H1 (cell line): Measurements from ENCODE around the gene SLIT3. TPM values are rescaled to one million over a fixed set of nuclear protein-coding genes. Genes with fewer than 3 reads are reported as not detected.

ENCODE experiments used
- CTCF ChIA-PET: fragments of 300-600 bp; sonication (Branson Sonifier 250); formaldehyde crosslinking; loops from one replicate; lab custom pipeline; 2021; ENCODE audit not compliant: partially characterized antibody; lab: Charles Lee
- POLR2A ChIA-PET: fragments of 300-600 bp; sonication (Branson Sonifier 250); formaldehyde crosslinking; loops from one replicate; lab custom pipeline; 2021; ENCODE audit warnings: inconsistent platforms; ENCODE audit not compliant: partially characterized antibody; lab: Charles Lee
- DNase-seq, 2 experiments: peaks; one replicate each; pipeline versions ENCODE4 v3.0.0 to v3.0.0-alpha.2; 2010 to 2022; ENCODE audit warnings: low spot score in 2 of 2, low read depth in 1 of 2, mixed read lengths in 1 of 2
- FAIRE-seq: peaks from 2 replicates; lab custom pipeline; 2011; peaks lifted over from hg19 to GRCh38; lab: Jason Lieb, UNC
- H2AFZ ChIP-seq: 2 replicates; pipeline ENCODE4 v1.8.1; 2012; ENCODE audit warnings: low read length, inconsistent platforms
- H2AK5ac ChIP-seq: 2 replicates; pipeline ENCODE4 v1.6.1; 2013; ENCODE audit warnings: low read depth, low read length
- H2BK120ac ChIP-seq: replicated peaks from 2 replicates; pipeline ENCODE3; 2013; ENCODE audit warnings: low read depth, low read length, inconsistent platforms
- H2BK12ac ChIP-seq: 2 replicates; pipeline ENCODE4 v1.6.1; 2013; ENCODE audit warnings: low read depth, low read length
- H2BK15ac ChIP-seq: 2 replicates; pipeline ENCODE4 v1.6.1; 2013; ENCODE audit warnings: low read length
- H2BK20ac ChIP-seq: 2 replicates; pipeline ENCODE4 v1.6.1; 2013; ENCODE audit warnings: low read length
- H2BK5ac ChIP-seq: 2 replicates; pipeline ENCODE4 v1.6.1; 2013; ENCODE audit warnings: low read depth, low read length
- H3K14ac ChIP-seq: 2 replicates; pipeline ENCODE4 v1.6.1; 2013; ENCODE audit warnings: inconsistent platforms; ENCODE audit not compliant: insufficient read length
- H3K18ac ChIP-seq: 2 replicates; pipeline ENCODE4 v1.6.1; 2013; ENCODE audit warnings: low read length; ENCODE audit errors: extremely low read depth
- H3K23ac ChIP-seq: 2 replicates; pipeline ENCODE4 v1.6.1; 2013; ENCODE audit warnings: inconsistent platforms; ENCODE audit not compliant: insufficient read length
- H3K23me2 ChIP-seq: 2 replicates; pipeline ENCODE4 v1.6.1; 2013; ENCODE audit warnings: low read depth, low read length
- H3K27ac ChIP-seq: 2 replicates; pipeline ENCODE4 v1.6.1; 2011; ENCODE audit warnings: low read depth, low read length, inconsistent platforms
- H3K27me3 ChIP-seq, 4 experiments: replicated peaks in 1 of 4; 1 replicate in 1 of 4; 2 replicates in 3 of 4; pipeline versions ENCODE4 v1.6.1 to v1.8.1; 2011 to 2013; ENCODE audit warnings: low read length in 3 of 4, mild to moderate bottlenecking in 3 of 4, inconsistent platforms in 2 of 4, mixed read lengths in 2 of 4, moderate library complexity in 1 of 4; ENCODE audit not compliant: control insufficient read depth in 3 of 4, insufficient read depth in 3 of 4; ENCODE audit errors: extremely low read depth in 1 of 4
- H3K36me3 ChIP-seq, 4 experiments: 2 replicates each; pipeline versions ENCODE4 v1.6.1 to v1.8.1; 2011 to 2013; ENCODE audit warnings: mild to moderate bottlenecking in 4 of 4, low read length in 3 of 4, moderate library complexity in 2 of 4, control low read depth in 1 of 4, inconsistent platforms in 1 of 4; ENCODE audit not compliant: insufficient read depth in 4 of 4, control insufficient read depth in 2 of 4
- H3K4ac ChIP-seq: replicated peaks from 2 replicates; pipeline ENCODE3; 2013; ENCODE audit warnings: low read length, low read depth, mixed read lengths, inconsistent platforms; ENCODE audit not compliant: insufficient read length
- H3K4me1 ChIP-seq, 4 experiments: replicated peaks in 1 of 4; 1 replicate in 1 of 4; 2 replicates in 3 of 4; pipeline versions ENCODE4 v1.6.1 to v1.8.1; 2011 to 2013; ENCODE audit warnings: low read length in 3 of 4, inconsistent platforms in 2 of 4, mixed read lengths in 1 of 4; ENCODE audit not compliant: insufficient read depth in 4 of 4, control insufficient read depth in 3 of 4
- H3K4me2 ChIP-seq, 2 experiments: 2 replicates each; pipeline versions ENCODE4 v1.6.1 to v1.8.1; 2011 to 2013; ENCODE audit warnings: low read depth in 2 of 2, low read length in 2 of 2, control low read depth in 1 of 2, inconsistent platforms in 1 of 2, mild to moderate bottlenecking in 1 of 2; ENCODE audit not compliant: insufficient read depth in 1 of 2
- H3K4me3 ChIP-seq, 4 experiments: fragments of 200-600, 300-600 bp in 1 of 4; sonication (generic), shearing (Covaris generic), sonication (Bioruptor Twin) in 1 of 4; 2 replicates each; pipeline versions ENCODE4 v1.5.1 to v1.8.1; 2011 to 2016; ENCODE audit warnings: low read length in 4 of 4, low read depth in 3 of 4, control low read depth in 2 of 4, inconsistent platforms in 2 of 4, mild to moderate bottlenecking in 2 of 4, mixed read lengths in 1 of 4, moderate library complexity in 1 of 4; ENCODE audit not compliant: insufficient read depth in 2 of 4; ENCODE audit errors: extremely low read depth in 1 of 4
- H3K56ac ChIP-seq: replicated peaks from 2 replicates; pipeline ENCODE3; 2013; ENCODE audit warnings: low read depth, mild to moderate bottlenecking, mixed read lengths, low read length, inconsistent platforms; ENCODE audit not compliant: insufficient read length
- H3K79me1 ChIP-seq: 2 replicates; pipeline ENCODE4 v1.6.1; 2013; ENCODE audit warnings: low read depth, low read length, control low read depth
- H3K79me2 ChIP-seq, 2 experiments: 2 replicates each; pipeline versions ENCODE4 v1.6.1 to v1.8.1; 2012 to 2013; ENCODE audit warnings: low read length in 2 of 2, mild to moderate bottlenecking in 2 of 2, inconsistent platforms in 1 of 2; ENCODE audit not compliant: insufficient read depth in 2 of 2, control insufficient read depth in 1 of 2
- H3K9ac ChIP-seq, 4 experiments: replicated peaks in 1 of 4; 1 replicate in 1 of 4; 2 replicates in 3 of 4; pipeline versions ENCODE4 v1.6.1 to v1.8.1; 2011 to 2013; ENCODE audit warnings: low read depth in 3 of 4, low read length in 3 of 4, control low read depth in 2 of 4, mild to moderate bottlenecking in 2 of 4, moderate library complexity in 2 of 4, inconsistent platforms in 1 of 4; ENCODE audit errors: extremely low read depth in 1 of 4
- H3K9me3 ChIP-seq, 2 experiments: 2 replicates each; pipeline versions ENCODE4 v1.6.1 to v1.8.1; 2012 to 2013; ENCODE audit warnings: mild to moderate bottlenecking in 2 of 2, moderate library complexity in 2 of 2, control low read depth in 1 of 2, inconsistent platforms in 1 of 2, low read depth in 1 of 2, low read length in 1 of 2, mixed read lengths in 1 of 2; ENCODE audit not compliant: insufficient read depth in 2 of 2
- H4K20me1 ChIP-seq, 2 experiments: replicated peaks in 1 of 2; 2 replicates each; pipeline versions ENCODE3 to v1.8.1; 2011 to 2013; ENCODE audit warnings: inconsistent platforms in 2 of 2, low read length in 2 of 2, mild to moderate bottlenecking in 1 of 2; ENCODE audit not compliant: insufficient read depth in 2 of 2, control insufficient read depth in 1 of 2
- H4K5ac ChIP-seq: 2 replicates; pipeline ENCODE4 v1.6.1; 2013; ENCODE audit warnings: low read length, low read depth, mixed read lengths, inconsistent platforms; ENCODE audit not compliant: insufficient read length
- H4K8ac ChIP-seq: 2 replicates; pipeline ENCODE4 v1.8.0; 2013; ENCODE audit warnings: mild to moderate bottlenecking, moderate library complexity, low read length, inconsistent platforms; ENCODE audit not compliant: insufficient read depth; ENCODE audit errors: extremely low read depth
- H4K91ac ChIP-seq: replicated peaks from 2 replicates; pipeline ENCODE3; 2013; ENCODE audit warnings: low read length, mixed read lengths, inconsistent platforms; ENCODE audit not compliant: insufficient read length
- BACH1 ChIP-seq: IDR thresholded peaks from 2 replicates; pipeline ENCODE4 v1.6.1; 2012; ENCODE audit warnings: low read length, improper control_type of control experiment
- CBX5 ChIP-seq: fragments of 300-800, 300-1000 bp; sonication (generic); IDR thresholded peaks from 2 replicates; pipeline ENCODE4 v1.7.1; 2016; ENCODE audit warnings: antibody characterized with exemption, low read length, low read depth
- TEAD4 ChIP-seq: IDR thresholded peaks from 2 replicates; pipeline ENCODE4 v1.6.1; 2012; ENCODE audit warnings: low read depth, low read length, inconsistent platforms, mixed read lengths
- WGBS, 2 experiments: shearing (Covaris generic) in 1 of 2; methylation state at CpG; one replicate each; pipeline versions ENCODE4 v1.1.6 to v1.1.7; 2013 to 2015; ENCODE audit warnings: low lambda C conversion rate in 2 of 2, mixed read lengths in 2 of 2, inconsistent platforms in 1 of 2, low coverage in 1 of 2, missing lambda C conversion rate in 1 of 2; ENCODE audit not compliant: insufficient replicate concordance in 2 of 2, insufficient coverage in 1 of 2, insufficient read length in 1 of 2; ENCODE audit errors: extremely low coverage in 1 of 2, missing lambda C conversion rate in 1 of 2; 5-methylcytosine and 5-hydroxymethylcytosine counted together
- polyA plus RNA-seq, 7 experiments: library from polyadenylated mRNA; depleted of rRNA in 3 of 7; stranded (reverse) in 5 of 7; unstranded in 2 of 7; fragments of >200 nt in 5 of 7; fragments of 200-250 nt in 2 of 7; gene quantifications; 1 replicate in 5 of 7; 2 replicates in 1 of 7; 4 replicates in 1 of 7; pipeline versions ENCODE4 v1.2.1 to v1.2.3, GENCODE V29; 2011 to 2013; ENCODE audit warnings: missing spikeins in 2 of 7, mixed read lengths in 2 of 7
- total RNA-seq: library from RNA; stranded (reverse); fragmentation: NEBNext Ultra II Directional; extraction: Animal tissue kit (Norgen Biotek cat#: 25700); gene quantifications from 2 replicates; pipeline ENCODE4 v1.2.1, GENCODE V29; 2021

SLIT3 gene
- total and polyA plus RNA-seq, 2 of the 8 experiments (the other 6 are each of a cell fraction or from before 2014, with no cell fraction given), result 1.1 to 1.2 TPM

DNA sequence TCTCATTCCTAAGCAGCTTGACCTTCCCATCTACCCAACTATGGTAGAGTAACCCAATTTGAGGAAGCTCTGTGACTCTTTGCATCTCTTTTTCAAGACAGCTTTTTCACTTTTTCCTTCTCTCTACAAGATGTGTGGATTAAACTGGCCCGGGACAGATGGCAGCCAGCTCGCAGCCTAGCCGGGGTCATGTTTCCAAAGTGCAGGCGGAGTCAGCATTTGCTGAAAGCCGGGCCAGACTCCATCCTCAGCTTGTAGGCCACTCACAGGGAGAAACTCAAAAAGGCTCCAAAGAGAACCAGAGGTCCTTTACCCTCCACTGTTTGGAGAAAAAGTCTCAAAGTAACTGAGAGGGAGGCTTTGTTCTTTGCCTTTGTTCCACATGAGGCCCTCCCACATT is 435.0 kb downstream of the SLIT3 start:
- Histone ChIP-seq H3K79me1 (no peaks in the 10 kb centered on the region), H3K14ac (no peak overlapping the region), H3K4me2 (no peak overlapping the region), H2BK15ac (no peak overlapping the region), H3K18ac (no peak overlapping the region), H2BK120ac (no peak overlapping the region), H3K9ac (no peak overlapping the region), H4K5ac (no peak overlapping the region), H3K36me3 (no peaks in the 10 kb centered on the region), H3K4ac (no peak overlapping the region), H2BK12ac (no peak overlapping the region), H3K27ac (no peak overlapping the region), H2AFZ (peak overlapping the region; percentile 96; the same call in 1 of the 2 replicates), H3K9me3 (no peaks in the 10 kb centered on the region), H4K8ac (no peak overlapping the region), H3K4me1 (peaks cover 0 to 4% (median 0%) of the 10 kb centered on the region in 4 experiments; a peak in 3 of 7 replicates), H3K23me2 (no peaks in the 10 kb centered on the region), H3K27me3 (peaks cover 0 to 1% (median 0%) of the 10 kb centered on the region in 4 experiments; a peak in 2 of 7 replicates), H3K79me2 (no peaks in the 10 kb centered on the region), H2BK5ac (no peak overlapping the region), H3K56ac (no peak overlapping the region), H2AK5ac (no peak overlapping the region), H4K91ac (no peak overlapping the region), H2BK20ac (no peak overlapping the region), H3K23ac (no peak overlapping the region), H4K20me1 (no peaks in the 10 kb centered on the region), H3K4me3 (no peak overlapping the region)
- FAIRE-seq, result no peak
- ChIA-PET CTCF (interaction anchor here (1.0 to 2.3 kb wide), 3 partner anchors 8 to 16 kb away, joined by 3 to 6 read pairs (median 4); no protein-coding TSS in a partner anchor), POLR2A (no interaction called here)
- WGBS, 2 experiments, result 50% methylated on average over 5 of the region's 5 CpGs; no CpG with 5 or more reads in 1 of the 2 experiments
- no peak for TF ChIP-seq CBX5
- TF ChIP-seq BACH1, result no peak
- no peak for TF ChIP-seq TEAD4
- peak in 1 of 2 experiments; percentile 60 for DNase-seq
